SIG-M5 treated with dmso at 0.1 percent for 504 hours (cell line): ENCODE results near the gene RSPH10B2.
A peak's percentile ranks its signal among the peaks of the same experiment; 100 is the strongest.
"Not testable (repeated sequence)": the region's sequence is repeated elsewhere in the genome, so short reads cannot be mapped to it uniquely, and the experiment has no call there.

Source experiments
- DNase-seq: peaks from one replicate; lab custom pipeline; 2025; ENCODE audit not compliant: unreplicated experiment; lab: John Stamatoyannopoulos, UW

RSPH10B2 gene

GRCh38 chr7:6781581-6781980 lies 27.7 kb downstream of the RSPH10B2 start:
- DNase-seq, result not testable (repeated sequence)

- not testable (repeated sequence) for DNase-seq
Observed at GRCh38 chr7:6789353-6789752, 35.5 kb downstream of the RSPH10B2 start.

- DNase-seq, result not testable (repeated sequence)
Observed at GRCh38 chr7:6792113-6792872, 38.4 kb downstream of the RSPH10B2 start.

GRCh38 chr7:6794276-6794675 lies 40.4 kb downstream of the RSPH10B2 start:
- DNase-seq, result not testable (repeated sequence)

GRCh38 chr7:6797218-6797617 lies 43.3 kb downstream of the RSPH10B2 start:
- DNase-seq, result not testable (repeated sequence)

- DNase-seq, result not testable (repeated sequence)
Observed at GRCh38 chr7:6798047-6798446, 44.1 kb downstream of the RSPH10B2 start.

GRCh38 chr7:6799887-6800286 lies 46.0 kb downstream of the RSPH10B2 start:
- not testable (repeated sequence) for DNase-seq

- not testable (repeated sequence) for DNase-seq
Observed at GRCh38 chr7:6800331-6800730, 46.4 kb downstream of the RSPH10B2 start.

GRCh38 chr7:6807393-6807918 lies 53.6 kb downstream of the RSPH10B2 start:
- DNase-seq, result not testable (repeated sequence)

GRCh38 chr7:6807959-6808358 lies 54.1 kb downstream of the RSPH10B2 start:
- not testable (repeated sequence) for DNase-seq

- DNase-seq, result not testable (repeated sequence)
Observed at GRCh38 chr7:6813011-6813410, 59.1 kb downstream of the RSPH10B2 start.

GRCh38 chr7:6815470-6815869 lies 61.6 kb downstream of the RSPH10B2 start:
- DNase-seq, result not testable (repeated sequence)

- not testable (repeated sequence) for DNase-seq
Observed at GRCh38 chr7:6821622-6822021, 67.7 kb downstream of the RSPH10B2 start.

- DNase-seq, result not testable (repeated sequence)
Observed at GRCh38 chr7:6825236-6826125, 71.6 kb downstream of the RSPH10B2 start.

GRCh38 chr7:6826151-6826550 lies 72.2 kb downstream of the RSPH10B2 start, which contains the start of gene CCZ1B:
CCZ1B (minus strand) TSS chr7:6826275; CDS start chr7:6826197, 78 bp downstream.
- peak; percentile 60 for DNase-seq

GRCh38 chr7:6827180-6827579 lies 73.3 kb downstream of the RSPH10B2 start:
- DNase-seq, result not testable (repeated sequence)

- DNase-seq, result not testable (repeated sequence)
Observed at GRCh38 chr7:6829616-6830015, 75.7 kb downstream of the RSPH10B2 start.

- DNase-seq, result not testable (repeated sequence)
Observed at GRCh38 chr7:6830026-6830425, 76.1 kb downstream of the RSPH10B2 start.

GRCh38 chr7:6831018-6831725 lies 77.3 kb downstream of the RSPH10B2 start:
- DNase-seq, result no peak

- no peak for DNase-seq
Observed at GRCh38 chr7:6833636-6834035, 79.7 kb downstream of the RSPH10B2 start.

GRCh38 chr7:6835521-6835920 lies 81.6 kb downstream of the RSPH10B2 start:
- not testable (repeated sequence) for DNase-seq
